Stimulated activated effector memory CD8-positive, alpha-beta T cell treated with anti-CD3 and anti-CD28 coated beads, Interleukin-12 subunit alpha, Interleukin-12 subunit beta, amount 100 ng/mL, for 72 hours (primary cell): Measurements from ENCODE around the gene FBXO31.
"Not testable (repeated sequence)": the region's sequence is repeated elsewhere in the genome, so short reads cannot be mapped to it uniquely, and the experiment has no call there.

ENCODE experiments used
- ATAC-seq: fragments of 150-1000 bp; cut with Tn5 transposase; 2 replicates; pipeline ENCODE4 v1.10.0; 2021
- DNase-seq, 2 donors: peaks; one replicate each; pipeline ENCODE4 v3.0.0; 2021 to 2022; ENCODE audit warnings: low spot score in 2 of 2
- H3K27ac Mint-ChIP-seq: one replicate; pipeline ENCODE4 v1.8.0; 2022; ENCODE audit warnings: mild to moderate bottlenecking, mixed read lengths
- H3K36me3 Mint-ChIP-seq: one replicate; pipeline ENCODE4 v1.8.0; 2022; ENCODE audit warnings: mild to moderate bottlenecking, mixed read lengths
- H3K4me1 Mint-ChIP-seq: one replicate; pipeline ENCODE4 v1.8.0; 2022; ENCODE audit warnings: mixed read lengths
- H3K4me3 Mint-ChIP-seq: one replicate; pipeline ENCODE4 v1.8.0; 2022; ENCODE audit warnings: mild to moderate bottlenecking, mixed read lengths
- H3K9me3 Mint-ChIP-seq: one replicate; pipeline ENCODE4 v1.8.0; 2022; ENCODE audit warnings: mixed read lengths

FBXO31 gene

DNA sequence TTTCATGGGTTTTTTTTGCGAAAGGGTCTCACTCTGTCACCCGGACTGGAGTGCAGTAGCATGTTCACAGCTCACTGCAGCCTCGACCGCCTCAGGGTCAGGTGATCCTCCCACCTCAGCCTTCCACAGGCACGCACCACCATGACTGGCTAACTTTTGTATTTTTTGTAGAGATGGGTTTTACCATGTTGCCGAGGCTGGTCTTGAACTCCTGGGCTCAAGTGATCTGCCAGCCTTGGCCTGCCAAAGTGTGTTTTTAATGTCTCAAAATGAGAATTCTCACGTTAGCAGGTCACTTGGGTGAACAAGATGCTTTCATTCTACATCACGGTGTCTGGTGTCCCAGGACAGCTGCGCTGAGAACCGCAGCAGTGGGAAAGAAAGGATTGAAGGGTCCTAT is 3.2 kb downstream of the FBXO31 start:
- H3K4me3 Mint-ChIP-seq, result peak overlapping the region; percentile 88
- peak overlapping the region; percentile 64 for H3K27ac Mint-ChIP-seq
- peaks cover 48% of the 10 kb centered on the region for H3K4me1 Mint-ChIP-seq
- ATAC-seq (no peak), DNase-seq (peak in 1 of 2 donors; percentile 57)
- peaks cover 50% of the 10 kb centered on the region for H3K36me3 Mint-ChIP-seq
- H3K9me3 Mint-ChIP-seq, result no peaks in the 10 kb centered on the region

DNA sequence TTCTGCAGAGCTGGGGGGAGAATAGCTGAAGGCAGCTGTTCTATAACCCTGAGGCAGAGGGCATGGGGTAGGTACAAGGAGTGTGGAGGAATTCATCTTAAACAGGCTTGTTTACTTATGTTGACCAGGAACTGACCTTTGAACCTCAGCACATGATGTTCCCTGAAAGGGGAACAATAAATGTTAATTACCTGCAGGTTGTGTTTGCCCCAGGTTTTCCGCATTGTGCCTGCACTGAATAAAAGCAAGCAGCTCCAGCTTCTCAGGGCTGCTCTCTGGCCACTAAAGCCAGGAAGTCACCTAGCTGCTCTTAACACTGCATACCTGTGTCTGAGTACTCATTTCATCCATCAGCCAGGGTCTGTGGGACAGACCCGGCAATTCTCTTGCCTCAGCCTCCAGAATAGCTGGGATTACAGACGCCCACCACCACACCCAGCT is 4.2 kb downstream of the FBXO31 start:
- not testable (repeated sequence) for ATAC-seq, DNase-seq, H3K27ac Mint-ChIP-seq, H3K9me3 Mint-ChIP-seq, H3K4me3 Mint-ChIP-seq
- Mint-ChIP-seq H3K36me3 (peaks cover 50% of the 10 kb centered on the region), H3K4me1 (peaks cover 49% of the 10 kb centered on the region)

DNA sequence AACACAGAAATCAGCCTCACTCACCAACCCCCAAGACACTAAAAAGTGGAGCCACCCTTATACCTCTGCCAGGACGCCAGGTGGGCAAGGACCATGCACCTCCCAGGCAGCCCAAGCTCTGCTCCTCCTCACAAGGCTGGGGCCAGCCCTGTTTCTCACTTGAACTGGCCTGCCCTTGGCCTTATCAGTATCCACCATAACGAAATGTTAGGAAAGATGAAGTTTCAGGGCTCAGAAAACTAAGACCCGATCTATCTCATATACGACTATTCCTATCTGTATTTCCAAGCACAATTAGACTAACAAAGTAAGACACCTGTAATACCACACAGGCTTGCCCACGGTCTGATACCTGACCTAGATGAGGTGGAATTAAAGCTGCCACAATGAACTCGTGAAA is 6.9 kb downstream of the FBXO31 start:
- peak overlapping the region; percentile 78 for H3K27ac Mint-ChIP-seq
- DNase-seq, result no peak
- H3K4me1 Mint-ChIP-seq, result peaks cover 41% of the 10 kb centered on the region
- no peaks in the 10 kb centered on the region for H3K9me3 Mint-ChIP-seq
- H3K36me3 Mint-ChIP-seq, result peaks cover 38% of the 10 kb centered on the region
- ATAC-seq, result no peak
- no peak overlapping the region for H3K4me3 Mint-ChIP-seq

DNA sequence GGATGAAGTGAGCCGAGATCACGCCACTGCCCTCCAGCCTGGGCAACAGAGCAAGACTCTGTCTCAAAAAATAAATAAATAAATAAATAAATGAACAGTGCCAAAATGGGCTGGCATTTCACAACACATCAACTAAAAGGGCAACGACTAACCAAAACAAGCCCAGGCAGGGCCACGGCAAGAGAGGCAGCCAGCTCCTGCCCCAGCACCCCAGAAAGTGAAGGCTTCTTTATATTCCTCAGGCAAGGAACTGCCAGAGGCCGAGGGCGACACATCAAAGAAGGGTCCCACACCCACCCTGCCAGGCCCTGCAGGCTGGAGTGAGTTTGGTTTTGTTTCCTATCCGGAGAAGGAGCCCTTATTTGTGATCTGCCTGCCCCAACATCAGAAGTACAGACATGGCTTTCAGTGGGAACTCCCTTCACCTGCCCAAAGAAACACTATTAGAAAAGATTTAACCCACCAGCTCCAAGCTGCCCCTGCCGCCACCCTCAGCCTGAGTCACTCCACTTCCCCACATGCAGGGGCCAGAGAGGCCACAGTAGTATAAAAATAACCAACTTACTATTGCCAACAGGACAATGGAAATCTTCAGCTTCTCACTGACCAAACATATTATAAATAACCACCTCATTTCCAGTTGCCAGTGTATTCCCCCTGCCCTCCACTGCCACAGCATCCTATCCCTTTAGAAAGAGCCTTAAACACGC is 8.0 kb downstream of the FBXO31 start:
- H3K4me1 Mint-ChIP-seq, result peaks cover 36% of the 10 kb centered on the region
- DNase-seq, result no peak
- peak overlapping the region; percentile 78 for H3K27ac Mint-ChIP-seq
- no peaks in the 10 kb centered on the region for H3K9me3 Mint-ChIP-seq
- ATAC-seq, result no peak
- H3K4me3 Mint-ChIP-seq, result no peak overlapping the region
- peaks cover 38% of the 10 kb centered on the region for H3K36me3 Mint-ChIP-seq

DNA sequence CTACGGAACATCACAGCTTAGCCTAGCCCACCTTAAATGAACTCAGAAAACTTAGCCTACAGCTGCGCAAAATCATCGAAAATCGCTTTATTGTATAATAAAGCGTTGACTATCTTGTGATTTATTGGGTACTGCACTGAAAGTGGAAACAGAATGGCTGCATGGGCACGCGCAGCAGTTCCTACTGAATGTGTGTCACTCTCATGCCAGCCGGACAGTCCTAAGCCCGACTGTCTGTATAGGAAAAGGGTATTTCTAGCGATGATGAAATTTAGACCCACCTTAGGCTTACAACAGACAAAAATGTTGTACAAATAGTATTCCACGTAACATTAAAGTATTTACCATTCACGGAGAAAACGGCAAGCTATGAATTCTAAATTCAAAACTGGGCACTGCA is 9.3 kb downstream of the FBXO31 start:
- ATAC-seq (no peak), DNase-seq (no peak)
- Mint-ChIP-seq H3K4me1 (peaks cover 42% of the 10 kb centered on the region), H3K27ac (no peak overlapping the region), H3K4me3 (no peak overlapping the region), H3K9me3 (no peaks in the 10 kb centered on the region), H3K36me3 (peaks cover 33% of the 10 kb centered on the region)

DNA sequence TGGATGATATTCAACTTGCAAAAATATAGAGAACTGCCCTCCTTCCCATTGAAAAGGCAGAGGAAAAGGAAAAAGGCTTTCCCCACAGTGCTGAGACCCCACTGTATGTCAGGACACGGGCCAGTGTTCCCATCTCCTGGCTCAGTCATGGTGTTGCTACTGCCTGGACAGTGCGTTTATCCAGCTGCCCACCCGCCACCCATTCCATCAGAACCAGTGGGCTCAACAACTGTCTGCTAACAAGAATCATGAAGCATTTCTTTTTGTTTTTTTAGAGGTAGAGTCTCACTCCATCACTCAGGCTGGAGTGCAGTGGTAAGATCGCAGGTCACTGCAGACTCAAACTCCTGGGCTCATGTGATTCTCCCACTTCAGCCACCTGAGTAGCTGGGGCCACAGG is 11.3 kb downstream of the FBXO31 start:
- peaks cover 22% of the 10 kb centered on the region for H3K36me3 Mint-ChIP-seq
- H3K27ac Mint-ChIP-seq, result no peak overlapping the region
- H3K9me3 Mint-ChIP-seq, result no peaks in the 10 kb centered on the region
- DNase-seq (no peak), ATAC-seq (no peak)
- H3K4me3 Mint-ChIP-seq, result no peak overlapping the region
- H3K4me1 Mint-ChIP-seq, result peaks cover 60% of the 10 kb centered on the region

DNA sequence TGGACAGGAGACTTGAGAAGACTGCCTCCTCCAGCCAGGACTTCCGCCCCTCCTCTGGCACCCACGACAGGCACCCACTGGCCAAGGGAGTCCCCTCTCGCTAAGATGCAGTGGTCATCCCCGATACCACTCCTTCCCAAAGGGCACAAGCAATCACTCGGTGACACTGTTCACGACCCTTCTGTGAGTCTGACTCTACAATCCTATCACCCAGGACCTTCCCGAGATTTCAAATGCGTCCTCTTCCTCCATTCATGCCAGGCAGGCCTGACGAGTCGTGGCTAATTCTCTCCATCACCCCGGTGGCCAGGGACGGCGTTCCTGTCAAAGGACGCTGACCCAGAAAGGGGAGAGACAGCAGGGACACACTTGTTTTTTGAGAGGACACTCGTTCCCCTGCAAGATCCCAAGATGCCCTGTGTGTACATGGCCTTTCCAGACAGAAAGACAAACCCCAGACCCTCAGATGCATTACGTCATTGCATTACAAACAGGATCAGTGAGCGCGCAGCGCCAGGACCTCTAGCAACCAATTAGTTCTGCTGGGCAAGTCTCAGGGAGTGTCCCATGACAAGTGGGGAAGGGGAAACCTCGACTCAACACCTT is 12.2 kb downstream of the FBXO31 start:
- peaks cover 18% of the 10 kb centered on the region for H3K36me3 Mint-ChIP-seq
- no peak overlapping the region for H3K4me3 Mint-ChIP-seq
- no peak for DNase-seq
- H3K4me1 Mint-ChIP-seq, result peaks cover 62% of the 10 kb centered on the region
- no peak overlapping the region for H3K27ac Mint-ChIP-seq
- H3K9me3 Mint-ChIP-seq, result no peaks in the 10 kb centered on the region
- no peak for ATAC-seq

DNA sequence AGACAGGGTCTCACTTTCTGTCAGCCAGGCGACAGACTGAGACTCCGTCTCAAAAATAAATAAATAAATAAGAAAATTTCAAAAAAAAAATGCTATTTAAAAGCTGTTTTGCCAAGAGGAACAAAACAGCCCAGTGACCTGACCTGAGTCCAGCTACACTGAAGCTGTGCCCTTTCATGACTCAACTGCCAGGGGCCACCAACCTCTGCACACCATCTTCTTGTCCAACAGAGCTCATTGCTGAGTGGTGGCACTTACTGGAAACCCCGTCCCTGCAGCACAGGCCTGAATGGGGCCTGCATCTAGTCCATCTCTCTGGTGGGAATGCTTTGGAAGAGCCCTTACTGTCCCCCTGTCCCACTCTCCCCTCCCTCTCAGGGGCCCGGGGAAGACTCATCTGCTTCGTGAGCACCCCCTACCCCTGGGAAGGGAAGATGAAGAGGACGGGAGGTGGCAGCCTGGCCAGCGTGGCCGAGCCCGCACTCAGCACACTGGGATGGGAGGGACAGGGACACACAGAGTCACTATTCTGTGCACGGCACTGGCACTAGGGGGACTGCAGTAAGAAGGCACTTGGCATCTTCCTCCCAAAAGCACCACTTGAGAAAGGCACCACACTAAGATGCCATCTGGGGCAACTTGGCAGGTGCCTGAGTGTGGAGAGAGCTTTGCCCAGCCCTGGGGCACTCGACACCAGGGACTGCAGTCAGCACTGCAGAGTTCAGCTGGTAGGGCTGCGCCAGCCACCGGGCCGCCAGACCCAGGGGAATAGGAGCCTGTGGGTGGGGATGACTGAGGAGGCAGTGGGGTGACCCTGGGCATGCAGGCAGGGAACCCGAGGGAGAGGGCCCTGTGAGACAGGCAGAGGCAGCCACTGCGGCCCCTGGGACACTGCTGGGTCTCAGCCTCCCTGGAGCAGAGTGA is 13.5 kb downstream of the FBXO31 start:
- no peak for DNase-seq
- H3K4me3 Mint-ChIP-seq, result no peak overlapping the region
- H3K4me1 Mint-ChIP-seq, result peaks cover 61% of the 10 kb centered on the region

DNA sequence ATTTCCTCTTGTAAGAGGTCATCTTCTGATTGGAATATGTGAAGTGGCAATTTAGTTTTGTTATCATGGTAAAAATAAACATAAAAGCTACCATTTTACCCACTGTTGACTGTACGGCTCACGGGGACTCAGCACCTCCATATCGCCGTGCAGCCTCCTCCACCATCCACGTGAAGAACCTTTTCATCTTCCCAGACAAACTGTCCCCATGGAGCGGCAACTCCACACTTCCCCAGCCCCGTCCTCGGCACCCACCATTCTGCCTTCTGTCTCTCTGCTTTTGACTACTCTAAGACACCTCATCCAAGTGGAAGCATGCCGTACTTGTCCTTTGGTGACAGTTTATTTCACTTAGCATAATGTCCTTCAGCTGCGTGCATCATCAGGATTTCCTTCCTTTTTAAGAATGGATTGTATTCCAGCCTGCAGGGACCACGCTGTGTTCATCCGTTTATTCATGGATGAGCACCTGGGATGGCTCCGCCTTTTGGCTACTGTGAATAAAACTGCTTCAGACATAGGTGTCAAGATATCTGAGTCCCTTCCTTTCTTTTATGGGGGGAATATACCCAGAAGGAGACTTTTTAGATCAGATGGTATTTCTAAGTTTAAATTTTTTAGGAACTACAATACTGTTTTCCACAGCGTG is 14.3 kb downstream of the FBXO31 start:
- H3K4me1 Mint-ChIP-seq, result peaks cover 68% of the 10 kb centered on the region
- no peak overlapping the region for H3K4me3 Mint-ChIP-seq
- no peak for DNase-seq
- peaks cover 23% of the 10 kb centered on the region for H3K36me3 Mint-ChIP-seq
- no peak for ATAC-seq
- peak overlapping the region; percentile 10 for H3K27ac Mint-ChIP-seq
- H3K9me3 Mint-ChIP-seq, result no peaks in the 10 kb centered on the region

More for the DNA sequence above, 13.5 kb downstream of the FBXO31 start:
- Mint-ChIP-seq H3K36me3 (peaks cover 27% of the 10 kb centered on the region), H3K9me3 (no peaks in the 10 kb centered on the region), H3K27ac (peak overlapping the region; percentile 29)
- no peak for ATAC-seq

DNA sequence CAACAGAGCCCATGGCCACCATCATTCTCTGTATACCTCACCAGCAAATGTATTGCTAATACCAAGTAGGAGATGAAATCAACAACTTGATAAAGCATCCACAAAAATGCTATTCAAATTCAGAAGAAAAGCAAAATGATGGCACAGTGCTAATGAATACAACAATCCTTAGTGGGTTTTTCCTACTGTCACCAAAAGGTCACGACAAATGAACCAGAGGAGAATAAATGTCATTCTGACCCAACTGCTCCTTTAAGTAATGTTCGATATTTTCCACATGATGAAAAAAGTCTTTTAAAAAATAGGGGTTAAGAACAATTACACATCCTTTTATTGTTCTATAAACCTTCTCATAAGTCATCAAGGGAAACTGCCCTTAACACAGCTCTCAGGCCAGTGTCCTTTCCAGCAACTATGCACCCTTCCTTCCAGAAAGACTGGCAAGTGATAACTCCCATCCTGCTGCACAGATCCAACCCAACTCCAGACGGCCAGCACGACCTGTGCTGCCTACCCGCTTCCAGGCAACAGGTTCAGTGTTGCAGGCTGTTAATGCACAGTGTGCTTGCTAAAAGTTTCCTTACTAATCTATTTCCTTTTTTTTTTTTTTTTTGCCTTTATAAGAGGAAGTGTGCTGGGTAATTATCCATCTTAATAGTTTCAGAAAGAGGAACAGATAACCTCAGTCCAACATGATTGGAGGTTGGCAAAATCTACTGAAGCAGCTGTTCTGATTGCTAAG is 15.4 kb downstream of the FBXO31 start:
- peaks cover 26% of the 10 kb centered on the region for H3K36me3 Mint-ChIP-seq
- no peak overlapping the region for H3K27ac Mint-ChIP-seq
- H3K4me1 Mint-ChIP-seq, result peaks cover 67% of the 10 kb centered on the region
- no peak for ATAC-seq
- H3K4me3 Mint-ChIP-seq, result no peak overlapping the region
- no peak for DNase-seq
- H3K9me3 Mint-ChIP-seq, result no peaks in the 10 kb centered on the region

DNA sequence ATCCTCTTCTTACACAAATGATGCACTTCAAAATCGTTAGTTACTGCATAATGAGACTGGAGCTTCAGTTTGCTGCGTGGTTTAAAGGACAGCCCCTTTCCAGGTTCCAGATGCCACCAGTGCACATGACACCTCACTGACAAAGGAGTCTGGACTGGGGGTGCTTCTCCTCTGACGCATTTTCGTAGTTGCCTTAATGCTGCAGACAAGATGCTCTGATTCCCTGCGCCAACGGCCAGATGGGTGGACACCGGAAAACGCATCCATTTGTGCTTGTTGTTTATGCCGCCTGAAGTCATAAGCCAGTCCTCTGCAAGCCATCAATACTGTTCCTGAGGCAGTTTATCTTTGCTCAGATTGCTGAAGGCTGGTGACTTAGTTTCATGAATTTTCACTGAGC is 16.0 kb downstream of the FBXO31 start:
- peaks cover 30% of the 10 kb centered on the region for H3K36me3 Mint-ChIP-seq
- DNase-seq, result no peak
- no peak overlapping the region for H3K27ac Mint-ChIP-seq
- no peak for ATAC-seq
- peaks cover 67% of the 10 kb centered on the region for H3K4me1 Mint-ChIP-seq
- H3K9me3 Mint-ChIP-seq, result no peaks in the 10 kb centered on the region
- H3K4me3 Mint-ChIP-seq, result no peak overlapping the region

DNA sequence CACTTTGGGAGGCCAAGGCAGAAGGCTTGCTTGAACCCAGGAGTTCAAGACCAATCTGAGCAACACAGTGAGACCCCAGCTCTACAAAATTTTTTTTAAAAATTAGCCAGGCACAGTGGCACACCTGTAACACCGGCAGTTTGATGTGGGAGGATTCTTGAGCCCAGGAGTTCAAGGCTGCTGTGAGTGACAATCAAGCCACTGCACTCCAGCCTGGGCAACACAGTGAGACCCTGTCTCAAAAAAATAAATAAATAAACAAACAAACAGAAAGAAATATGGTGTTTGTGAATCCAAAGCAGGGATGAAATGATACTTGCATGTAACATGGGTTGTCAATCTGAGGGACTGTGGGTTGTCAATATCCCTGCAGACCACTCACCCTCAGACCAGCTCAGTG is 16.6 kb downstream of the FBXO31 start:
- no peaks in the 10 kb centered on the region for H3K9me3 Mint-ChIP-seq
- no peak for ATAC-seq
- peaks cover 67% of the 10 kb centered on the region for H3K4me1 Mint-ChIP-seq
- no peak overlapping the region for H3K27ac Mint-ChIP-seq
- H3K4me3 Mint-ChIP-seq, result no peak overlapping the region
- peaks cover 30% of the 10 kb centered on the region for H3K36me3 Mint-ChIP-seq
- no peak for DNase-seq

DNA sequence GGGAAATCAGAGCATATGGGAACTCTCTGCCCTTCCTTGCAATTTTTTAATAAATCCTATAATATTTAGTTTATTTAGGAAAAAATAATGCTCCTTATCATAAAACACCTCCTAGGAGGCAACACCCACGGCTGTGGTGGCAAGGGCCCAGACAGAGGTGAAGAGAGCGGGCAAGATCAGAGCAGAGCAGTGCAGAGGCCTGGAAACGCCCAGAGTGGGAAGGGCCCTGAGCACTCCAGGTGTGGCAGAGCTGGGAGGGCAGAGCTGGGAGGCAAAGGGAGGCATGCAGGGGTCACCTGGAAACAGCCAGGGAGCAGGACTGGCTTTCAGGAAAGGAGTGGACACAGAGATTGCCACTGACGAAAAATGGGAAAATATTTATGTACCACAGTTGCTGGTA is 17.3 kb downstream of the FBXO31 start:
- ATAC-seq (no peak), DNase-seq (no peak)
- Mint-ChIP-seq H3K4me1 (peaks cover 63% of the 10 kb centered on the region), H3K36me3 (peaks cover 30% of the 10 kb centered on the region), H3K4me3 (no peak overlapping the region), H3K27ac (no peak overlapping the region), H3K9me3 (no peaks in the 10 kb centered on the region)

DNA sequence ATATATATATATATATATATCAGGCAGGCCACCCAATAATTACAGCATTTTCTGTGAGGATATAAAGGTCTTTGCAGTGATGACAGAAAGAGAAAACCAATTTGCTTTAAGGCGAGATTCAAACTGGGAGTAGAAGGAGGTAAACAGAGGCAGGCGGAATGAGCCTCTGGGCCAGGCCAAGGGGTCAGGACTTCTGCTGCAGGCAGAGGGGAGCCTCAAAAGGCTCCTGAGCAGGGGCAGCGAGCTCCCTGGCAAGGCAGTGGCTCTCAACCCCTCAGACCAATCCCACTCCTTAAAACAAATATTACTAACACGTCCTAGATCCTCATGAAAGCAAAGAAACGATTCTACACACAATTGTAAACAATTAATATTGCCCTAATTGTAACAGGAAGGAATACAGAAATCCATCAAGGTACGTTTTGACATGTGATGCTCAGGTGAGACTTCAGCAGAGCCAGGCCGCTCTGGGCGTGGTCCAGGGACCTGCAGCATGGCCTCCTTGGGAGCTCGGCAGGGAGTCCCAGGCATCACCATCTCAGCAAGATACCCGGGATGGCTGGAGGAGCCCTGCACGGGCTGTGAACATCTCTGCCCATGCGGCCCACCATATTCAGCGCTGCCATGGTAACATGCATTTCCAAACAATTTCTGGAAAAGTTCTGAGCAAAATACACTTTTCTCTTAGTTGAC is 18.4 kb downstream of the FBXO31 start:
- Mint-ChIP-seq H3K4me3 (no peak overlapping the region), H3K9me3 (no peaks in the 10 kb centered on the region), H3K27ac (peak overlapping the region; percentile 70), H3K36me3 (peaks cover 40% of the 10 kb centered on the region), H3K4me1 (peaks cover 58% of the 10 kb centered on the region)
- no peak for DNase-seq
- no peak for ATAC-seq
